Measurements from ENCODE around the gene P4HB.

P4HB gene

DNA sequence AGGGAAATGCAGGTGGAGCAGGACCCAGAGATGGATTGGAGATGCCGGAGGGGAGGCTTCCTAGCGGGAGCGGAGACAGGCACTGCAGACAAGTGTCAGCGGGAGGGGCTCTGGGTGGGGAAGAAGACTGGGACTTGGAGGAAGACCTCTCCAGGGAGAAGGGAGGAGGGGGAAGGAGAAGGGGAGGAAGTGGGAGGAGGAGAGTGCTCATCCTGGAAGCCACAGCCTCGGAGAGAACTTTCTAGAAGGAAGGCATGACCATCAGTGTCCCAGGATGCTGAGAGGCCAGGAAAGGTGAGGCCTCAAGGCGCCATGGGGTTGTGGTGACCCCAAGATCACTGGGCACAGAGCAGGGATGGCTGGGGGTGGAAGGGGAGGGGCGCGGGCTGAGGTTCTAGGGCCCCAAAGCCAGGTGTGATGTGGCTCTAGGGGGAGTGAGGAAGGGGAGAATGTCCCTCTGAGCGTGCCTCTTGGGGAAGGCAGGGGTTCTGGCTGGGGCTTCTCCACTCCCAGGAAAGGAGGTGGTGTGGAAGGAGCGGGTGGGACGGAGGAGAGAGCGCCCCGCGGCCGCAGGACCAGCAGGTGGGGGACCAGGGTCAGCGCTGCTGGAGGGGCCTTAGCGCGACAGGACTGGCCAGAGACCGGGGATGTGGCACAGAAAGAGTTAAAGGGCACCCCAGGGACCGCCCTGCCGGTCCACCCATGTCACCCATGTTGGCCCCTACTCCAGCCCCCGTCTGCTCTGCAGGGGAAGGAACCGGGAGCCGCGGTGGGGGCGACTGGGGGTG lies 57.3 kb downstream of the P4HB start:
- H3K9me2 ChIP-seq (replicated peaks; ENCODE audit: insufficient read depth, low read length) = no peaks in the 10 kb centered on the region
- no peaks in the 10 kb centered on the region for H3F3A ChIP-seq (ENCODE audit: insufficient read depth, low read length)
- H3K36me3 ChIP-seq (replicated peaks; ENCODE audit: insufficient read depth, low read length) = no peaks in the 10 kb centered on the region
- H2AFZ ChIP-seq (ENCODE audit: low read length) = no peak overlapping the region
- no peak overlapping the region for H3K4me2 ChIP-seq (ENCODE audit: low read depth, low read length)
- no peaks in the 10 kb centered on the region for H3K9me3 ChIP-seq (replicated peaks; ENCODE audit: insufficient read depth, low read length)
- H3K27me3 ChIP-seq (replicated peaks; ENCODE audit: insufficient read depth, low read length) = peaks cover 84% of the 10 kb centered on the region
- no peaks in the 10 kb centered on the region for H3K4me1 ChIP-seq (ENCODE audit: low read length)
- no peak for TF ChIP-seq EZH2 (optimal IDR thresholded peaks at IDR 0.05; ENCODE audit: low read depth, low read length)
- TF ChIP-seq, protein P1, sequence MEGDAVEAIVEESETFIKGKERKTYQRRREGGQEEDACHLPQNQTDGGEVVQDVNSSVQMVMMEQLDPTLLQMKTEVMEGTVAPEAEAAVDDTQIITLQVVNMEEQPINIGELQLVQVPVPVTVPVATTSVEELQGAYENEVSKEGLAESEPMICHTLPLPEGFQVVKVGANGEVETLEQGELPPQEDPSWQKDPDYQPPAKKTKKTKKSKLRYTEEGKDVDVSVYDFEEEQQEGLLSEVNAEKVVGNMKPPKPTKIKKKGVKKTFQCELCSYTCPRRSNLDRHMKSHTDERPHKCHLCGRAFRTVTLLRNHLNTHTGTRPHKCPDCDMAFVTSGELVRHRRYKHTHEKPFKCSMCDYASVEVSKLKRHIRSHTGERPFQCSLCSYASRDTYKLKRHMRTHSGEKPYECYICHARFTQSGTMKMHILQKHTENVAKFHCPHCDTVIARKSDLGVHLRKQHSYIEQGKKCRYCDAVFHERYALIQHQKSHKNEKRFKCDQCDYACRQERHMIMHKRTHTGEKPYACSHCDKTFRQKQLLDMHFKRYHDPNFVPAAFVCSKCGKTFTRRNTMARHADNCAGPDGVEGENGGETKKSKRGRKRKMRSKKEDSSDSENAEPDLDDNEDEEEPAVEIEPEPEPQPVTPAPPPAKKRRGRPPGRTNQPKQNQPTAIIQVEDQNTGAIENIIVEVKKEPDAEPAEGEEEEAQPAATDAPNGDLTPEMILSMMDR (IDR thresholded peaks at IDR 0.05; ENCODE audit: low read length) = no peak
- TF ChIP-seq EZH2phosphoT487 (IDR thresholded peaks at IDR 0.05; ENCODE audit: low read length) = no peak
- H3K79me2 ChIP-seq (ENCODE audit: low read length) = no peaks in the 10 kb centered on the region
- no peak for DNase-seq
- H4K20me1 ChIP-seq (ENCODE audit: insufficient read depth, low read length) = no peaks in the 10 kb centered on the region
- no peak overlapping the region for H3K27ac ChIP-seq (ENCODE audit: low read length)
- no peak overlapping the region for H3K4me3 ChIP-seq (ENCODE audit: low read length)
- H3K9ac ChIP-seq (ENCODE audit: low read length) = no peak overlapping the region

DNA sequence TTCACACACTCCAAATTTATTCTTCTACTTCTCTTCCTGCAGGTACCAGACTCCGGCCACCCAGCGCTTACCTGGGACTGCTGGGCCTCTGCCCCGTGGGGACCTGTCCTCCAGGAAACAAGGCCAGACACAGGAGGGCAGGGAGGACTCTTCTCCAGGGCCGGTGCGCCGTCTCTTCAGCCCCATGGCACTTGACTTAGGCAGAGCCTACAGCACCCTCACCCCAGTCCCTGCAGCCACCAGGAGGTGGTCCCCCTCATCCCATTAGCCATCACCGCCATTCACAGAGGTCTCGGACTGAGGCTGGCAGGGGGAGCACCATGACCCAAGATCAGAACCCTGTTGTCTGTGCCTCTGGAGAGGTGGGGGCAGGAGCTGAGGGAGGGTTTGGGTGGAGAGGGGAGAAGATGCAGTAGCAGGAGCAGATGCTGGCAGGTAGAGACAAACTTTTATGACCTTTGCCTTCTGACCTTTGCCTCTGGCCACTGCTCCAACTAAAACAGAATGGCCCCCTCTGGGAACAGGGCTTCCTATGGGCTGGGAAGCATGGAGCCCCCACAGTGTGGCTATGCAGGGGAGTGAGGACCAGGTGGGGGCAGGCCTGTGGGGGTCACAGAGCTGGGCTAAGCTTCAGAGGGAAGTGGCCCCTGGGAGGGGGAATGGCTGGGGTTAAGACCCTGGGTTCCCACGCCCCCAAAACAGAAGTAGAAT lies 58.1 kb downstream of the P4HB start:
- no peak overlapping the region for H2AFZ ChIP-seq (ENCODE audit: low read length)
- no peaks in the 10 kb centered on the region for H4K20me1 ChIP-seq (ENCODE audit: insufficient read depth, low read length)
- no peak overlapping the region for H3K4me2 ChIP-seq (ENCODE audit: low read depth, low read length)
- no peaks in the 10 kb centered on the region for H3K4me1 ChIP-seq (ENCODE audit: low read length)
- no peaks in the 10 kb centered on the region for H3K79me2 ChIP-seq (ENCODE audit: low read length)
- no peak overlapping the region for H3K4me3 ChIP-seq (ENCODE audit: low read length)
- DNase-seq = no peak
- TF ChIP-seq, protein P1 (IDR thresholded peaks at IDR 0.05; ENCODE audit: low read length) = no peak
- TF ChIP-seq EZH2 (optimal IDR thresholded peaks at IDR 0.05; ENCODE audit: low read depth, low read length) (no peak), EZH2phosphoT487 (IDR thresholded peaks at IDR 0.05; ENCODE audit: low read length) (no peak)
- no peaks in the 10 kb centered on the region for H3K9me3 ChIP-seq (replicated peaks; ENCODE audit: insufficient read depth, low read length)
- no peak overlapping the region for H3K9ac ChIP-seq (ENCODE audit: low read length)
- no peaks in the 10 kb centered on the region for H3K36me3 ChIP-seq (replicated peaks; ENCODE audit: insufficient read depth, low read length)
- H3K27ac ChIP-seq (ENCODE audit: low read length) = no peak overlapping the region
- H3K9me2 ChIP-seq (replicated peaks; ENCODE audit: insufficient read depth, low read length) = no peaks in the 10 kb centered on the region
- no peaks in the 10 kb centered on the region for H3F3A ChIP-seq (ENCODE audit: insufficient read depth, low read length)
- H3K27me3 ChIP-seq (replicated peaks; ENCODE audit: insufficient read depth, low read length) = peaks cover 75% of the 10 kb centered on the region

DNA sequence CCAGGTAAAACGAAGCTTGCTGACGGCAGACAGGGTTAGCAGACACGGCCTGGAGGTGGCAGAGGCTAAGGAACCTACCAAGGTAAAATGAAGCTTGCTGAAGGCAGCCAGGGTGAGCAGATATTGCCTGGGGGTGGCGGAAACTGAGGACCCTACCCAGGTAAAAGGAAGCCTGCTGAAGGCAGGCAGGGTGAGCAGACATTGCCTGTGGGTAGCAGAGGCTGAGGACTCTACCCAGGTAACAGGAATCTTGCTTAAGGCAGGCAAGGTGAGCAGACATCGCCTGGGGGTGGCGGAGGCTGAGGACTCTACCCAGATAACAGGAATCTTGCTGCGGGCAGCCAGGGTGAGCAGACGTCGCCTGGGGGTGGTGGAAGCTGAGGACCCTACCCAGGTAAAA lies 59.0 kb downstream of the P4HB start:
- Histone ChIP-seq H3K9me2 (replicated peaks; ENCODE audit: insufficient read depth, low read length) (no peaks in the 10 kb centered on the region), H3K27ac (ENCODE audit: low read length) (no peak overlapping the region), H2AFZ (ENCODE audit: low read length) (no peak overlapping the region), H3K9me3 (replicated peaks; ENCODE audit: insufficient read depth, low read length) (no peaks in the 10 kb centered on the region), H3K9ac (ENCODE audit: low read length) (no peak overlapping the region), H3K79me2 (ENCODE audit: low read length) (no peaks in the 10 kb centered on the region), H3K4me2 (ENCODE audit: low read depth, low read length) (no peak overlapping the region), H3K4me1 (ENCODE audit: low read length) (no peaks in the 10 kb centered on the region), H3K27me3 (replicated peaks; ENCODE audit: insufficient read depth, low read length) (peaks cover 67% of the 10 kb centered on the region), H3K4me3 (ENCODE audit: low read length) (no peak overlapping the region), H4K20me1 (ENCODE audit: insufficient read depth, low read length) (no peaks in the 10 kb centered on the region), H3K36me3 (replicated peaks; ENCODE audit: insufficient read depth, low read length) (no peaks in the 10 kb centered on the region), H3F3A (ENCODE audit: insufficient read depth, low read length) (no peaks in the 10 kb centered on the region)
- TF ChIP-seq EZH2 (optimal IDR thresholded peaks at IDR 0.05; ENCODE audit: low read depth, low read length) = no peak
- no peak for TF ChIP-seq EZH2phosphoT487 (IDR thresholded peaks at IDR 0.05; ENCODE audit: low read length)
- TF ChIP-seq, protein P1 (IDR thresholded peaks at IDR 0.05; ENCODE audit: low read length) = no peak
- no peak for DNase-seq
